DMS153 treated with DMSO at 0.1 percent for 48 hours (cell line): Measurements from ENCODE around the gene F7.

Experiments used
- DNase-seq: peaks from one replicate; lab custom pipeline; 2025; ENCODE audit not compliant: unreplicated experiment; lab: John Stamatoyannopoulos, UW

The F7 gene

GRCh38 chr13:113086031-113086750, 19.4 kb upstream of the F7 start:
- DNase-seq: no peak

GRCh38 chr13:113086991-113087922, 18.3 kb upstream of the F7 start:
- no peak for DNase-seq

GRCh38 chr13:113087923-113088690, 17.5 kb upstream of the F7 start:
- DNase-seq: no peak

GRCh38 chr13:113088691-113089020, 16.9 kb upstream of the F7 start:
- DNase-seq: no peak

- no peak for DNase-seq
These were observed 15.7 kb upstream of the F7 start for GRCh38 chr13:113089693-113090414.

GRCh38 chr13:113090415-113090770, 15.2 kb upstream of the F7 start:
- no peak for DNase-seq

GRCh38 chr13:113090806-113091205, 14.8 kb upstream of the F7 start:
- DNase-seq: no peak

- no peak for DNase-seq
These were observed 14.3 kb upstream of the F7 start for GRCh38 chr13:113091211-113091771.

- DNase-seq: no peak
These were observed 13.5 kb upstream of the F7 start for GRCh38 chr13:113091891-113092775.

- DNase-seq: no peak
These were observed 12.6 kb upstream of the F7 start for GRCh38 chr13:113092776-113093579.

- DNase-seq: no peak
These were observed 11.8 kb upstream of the F7 start for GRCh38 chr13:113093580-113094409.

GRCh38 chr13:113094410-113094800, 11.2 kb upstream of the F7 start:
- DNase-seq: no peak

- DNase-seq: no peak
These were observed 10.2 kb upstream of the F7 start for GRCh38 chr13:113095146-113096051.

GRCh38 chr13:113096052-113096744, 9.4 kb upstream of the F7 start:
- DNase-seq: no peak

- DNase-seq: no peak
These were observed 8.8 kb upstream of the F7 start for GRCh38 chr13:113096745-113097305.

GRCh38 chr13:113097651-113098050, 7.9 kb upstream of the F7 start:
- DNase-seq: no peak
